Tibial nerve (tissue), 4 donors: ENCODE results near the gene LRRC74A. TPM values are rescaled to one million over a fixed set of nuclear protein-coding genes. Genes with fewer than 3 reads are reported as not detected.
"Not testable (repeated sequence)": the region's sequence is repeated elsewhere in the genome, so short reads cannot be mapped to it uniquely, and the experiment has no call there.

Source experiments
- DNase-seq, 2 donors: peaks; one replicate each; pipeline ENCODE4 v3.0.0-alpha.2; 2019; ENCODE audit warnings: low spot score in 2 of 2
- H3K27ac ChIP-seq, 4 donors: fragments of 200-600 bp; sonication (generic) in 3 of 4; one replicate each; pipeline ENCODE4 v1.5.1; 2017 to 2019; ENCODE audit warnings: mild to moderate bottlenecking in 1 of 4
- H3K27me3 ChIP-seq, 2 donors: fragments of 200-600 bp; sonication (generic) in 1 of 2; one replicate each; pipeline versions ENCODE4 v1.5.1 to v1.6.0; 2017 to 2019
- H3K36me3 ChIP-seq, 3 donors: fragments of 200-600 bp; sonication (generic); one replicate each; pipeline ENCODE4 v1.5.1; 2018 to 2019
- H3K4me1 ChIP-seq, 4 donors: fragments of 200-600 bp; sonication (generic) in 3 of 4; one replicate each; pipeline ENCODE4 v1.5.1; 2017 to 2019
- H3K4me3 ChIP-seq, 4 donors: fragments of 200-600 bp; sonication (generic) in 3 of 4; one replicate each; pipeline ENCODE4 v1.5.1; 2017 to 2019; ENCODE audit warnings: mild to moderate bottlenecking in 1 of 4, moderate library complexity in 1 of 4
- H3K9me3 ChIP-seq, 4 donors: fragments of 200-600 bp; sonication (generic) in 3 of 4; one replicate each; pipeline ENCODE4 v1.5.1; 2017 to 2019
- CTCF ChIP-seq, 5 experiments: fragments of 200-600 bp in 3 of 5; fragments of 450-650 bp in 2 of 5; sonication (generic) in 3 of 5; IDR thresholded peaks; one replicate each; pipeline ENCODE4 v1.5.1; 2016 to 2019; ENCODE audit warnings: antibody characterized with exemption in 5 of 5, mild to moderate bottlenecking in 3 of 5, moderate library complexity in 2 of 5
- EP300 ChIP-seq, 2 donors: sonication (generic); formaldehyde crosslinking; IDR thresholded peaks; one replicate each; pipeline ENCODE4 v1.6.1; 2017; ENCODE audit warnings: antibody characterized with exemption in 2 of 2, mild to moderate bottlenecking in 1 of 2
- POLR2A ChIP-seq, 2 donors: fragments of 450-650 bp; IDR thresholded peaks; one replicate each; pipeline ENCODE4 v1.6.1; 2017; ENCODE audit warnings: antibody characterized with exemption in 2 of 2, mild to moderate bottlenecking in 2 of 2, moderate library complexity in 2 of 2
- WGBS, 2 donors: methylation state at CpG; one replicate each; pipeline ENCODE4 v1.1.5; 2018; 5-methylcytosine and 5-hydroxymethylcytosine counted together
- total RNA-seq, 4 donors: library from RNA; depleted of rRNA; stranded (reverse); fragments of >200 nt; gene quantifications; one replicate each; pipeline ENCODE4 v1.1.0, GENCODE V29; 2016

The LRRC74A gene
- total RNA-seq, 4 donors from 2014 or later = not detected

GRCh38 chr14:76911473-76911872 is 85.3 kb downstream of the LRRC74A start:
- TF ChIP-seq EP300 (IDR thresholded peaks at IDR 0.05) (no peak), POLR2A (IDR thresholded peaks at IDR 0.05) (no peak), CTCF (IDR thresholded peaks at IDR 0.05) (no peak)
- DNase-seq = no peak
- peaks cover 0 to 36% (median 13%) of the 10 kb centered on the region in 4 donors for H3K4me1 ChIP-seq
- WGBS, 2 donors = 15 to 25% methylated on average over 1 of the region's 1 CpG
- no peak overlapping the region for H3K4me3 ChIP-seq
- H3K36me3 ChIP-seq = no peaks in the 10 kb centered on the region
- H3K27me3 ChIP-seq = no peaks in the 10 kb centered on the region
- H3K9me3 ChIP-seq = no peaks in the 10 kb centered on the region
- no peak overlapping the region for H3K27ac ChIP-seq

GRCh38 chr14:76914533-76915081 is 88.4 kb downstream of the LRRC74A start:
- not testable (repeated sequence) for H3K36me3 ChIP-seq, H3K4me3 ChIP-seq, H3K9me3 ChIP-seq, DNase-seq, H3K27me3 ChIP-seq
- Histone ChIP-seq H3K4me1 (peaks cover 16 to 68% (median 43%) of the 10 kb centered on the region in 4 donors), H3K27ac (peak overlapping the region in 1 of 4 donors; percentile 23)
- WGBS, 2 donors = 78% methylated on average over 8 of the region's 8 CpGs

- H3K4me3 ChIP-seq = no peak overlapping the region
- DNase-seq = no peak
- TF ChIP-seq EP300 (IDR thresholded peaks at IDR 0.05) (no peak), CTCF (IDR thresholded peaks at IDR 0.05) (no peak), POLR2A (IDR thresholded peaks at IDR 0.05) (no peak)
- 82 to 84% methylated on average over 15 of the region's 15 CpGs for WGBS, 2 donors
- H3K27ac ChIP-seq = peak overlapping the region in 1 of 4 donors; percentile 97
- no peaks in the 10 kb centered on the region for H3K27me3 ChIP-seq
- no peaks in the 10 kb centered on the region for H3K36me3 ChIP-seq
- H3K4me1 ChIP-seq = peaks cover 16 to 83% (median 55%) of the 10 kb centered on the region in 4 donors
- no peaks in the 10 kb centered on the region for H3K9me3 ChIP-seq
These were observed 90.0 kb downstream of the LRRC74A start for GRCh38 chr14:76916040-76916715.

GRCh38 chr14:76917158-76917596 is 91.0 kb downstream of the LRRC74A start:
- TF ChIP-seq CTCF (IDR thresholded peaks at IDR 0.05) (peak; percentile 20 to 81 (median 42)), EP300 (IDR thresholded peaks at IDR 0.05) (no peak), POLR2A (IDR thresholded peaks at IDR 0.05) (no peak)
- Histone ChIP-seq H3K9me3 (no peaks in the 10 kb centered on the region), H3K27ac (peak overlapping the region; percentile 72 to 97 (median 84)), H3K27me3 (no peaks in the 10 kb centered on the region), H3K4me3 (no peak overlapping the region), H3K36me3 (no peaks in the 10 kb centered on the region), H3K4me1 (peaks cover 16 to 93% (median 59%) of the 10 kb centered on the region in 4 donors)
- DNase-seq = peak in 1 of 2 donors; percentile 67
- WGBS, 2 donors = 63 to 78% methylated on average over 7 of the region's 7 CpGs

GRCh38 chr14:76917745-76918255 is 91.6 kb downstream of the LRRC74A start:
- DNase-seq = no peak
- peak overlapping the region; percentile 72 to 97 (median 84) for H3K27ac ChIP-seq
- H3K27me3 ChIP-seq = no peaks in the 10 kb centered on the region
- H3K4me1 ChIP-seq = peaks cover 16 to 99% (median 64%) of the 10 kb centered on the region in 4 donors
- 27 to 29% methylated on average over 7 of the region's 7 CpGs for WGBS, 2 donors
- H3K36me3 ChIP-seq = no peaks in the 10 kb centered on the region
- H3K4me3 ChIP-seq = no peak overlapping the region
- no peaks in the 10 kb centered on the region for H3K9me3 ChIP-seq
- TF ChIP-seq CTCF (IDR thresholded peaks at IDR 0.05) (no peak), POLR2A (IDR thresholded peaks at IDR 0.05) (no peak), EP300 (IDR thresholded peaks at IDR 0.05) (no peak)
